HG03175 (cell line): ENCODE results near the gene KRT85.
"Not testable (repeated sequence)": the region's sequence is repeated elsewhere in the genome, so short reads cannot be mapped to it uniquely, and the experiment has no call there.

Experiments used
- ATAC-seq: cut with Tn5 transposase; IDR thresholded peaks from one replicate; pipeline ENCODE4 v1.9.1; 2021; ENCODE audit warnings: mild to moderate bottlenecking, moderate library complexity; ENCODE audit not compliant: unreplicated experiment

KRT85 gene

GRCh38 chr12:52350786-52351185, 16.5 kb downstream of the KRT85 start:
- no peak for ATAC-seq

- ATAC-seq, result no peak
These were observed 17.2 kb downstream of the KRT85 start for GRCh38 chr12:52350021-52350620.

DNA sequence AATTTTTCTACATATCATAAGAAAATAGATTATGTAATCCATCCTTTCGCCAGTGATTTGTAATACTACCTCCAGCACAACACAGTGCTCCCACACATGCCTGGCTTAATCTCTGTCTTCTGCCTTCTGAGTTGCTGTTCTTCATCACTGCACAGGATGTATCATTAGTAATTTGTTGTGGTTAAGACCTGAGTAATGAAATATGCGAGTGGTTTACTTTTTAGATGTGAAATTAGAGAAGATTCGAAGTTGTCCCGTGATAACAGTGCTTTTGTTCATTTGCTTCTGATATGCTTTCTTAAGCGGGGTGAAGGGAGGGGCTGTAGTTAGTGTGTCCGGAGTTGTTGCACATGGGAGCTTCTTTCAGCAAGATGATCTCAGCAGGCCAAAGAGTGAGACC, 18.1 kb downstream of the KRT85 start:
- ATAC-seq, result no peak

- ATAC-seq, result no peak
These were observed 19.4 kb downstream of the KRT85 start for GRCh38 chr12:52347551-52348510.

- ATAC-seq, result no peak
These were observed 20.3 kb downstream of the KRT85 start for GRCh38 chr12:52347016-52347415.

- no peak for ATAC-seq
These were observed 20.7 kb downstream of the KRT85 start for GRCh38 chr12:52346593-52346992.

- not testable (repeated sequence) for ATAC-seq
These were observed 22.2 kb downstream of the KRT85 start for GRCh38 chr12:52345041-52345440.

- no peak for ATAC-seq
These were observed 23.2 kb downstream of the KRT85 start for GRCh38 chr12:52344111-52344510.

- ATAC-seq, result no peak
These were observed 23.7 kb downstream of the KRT85 start for GRCh38 chr12:52343550-52343949.

GRCh38 chr12:52342781-52343490, 24.3 kb downstream of the KRT85 start:
- no peak for ATAC-seq

- ATAC-seq, result no peak
These were observed 26.2 kb downstream of the KRT85 start for GRCh38 chr12:52341066-52341580.

DNA sequence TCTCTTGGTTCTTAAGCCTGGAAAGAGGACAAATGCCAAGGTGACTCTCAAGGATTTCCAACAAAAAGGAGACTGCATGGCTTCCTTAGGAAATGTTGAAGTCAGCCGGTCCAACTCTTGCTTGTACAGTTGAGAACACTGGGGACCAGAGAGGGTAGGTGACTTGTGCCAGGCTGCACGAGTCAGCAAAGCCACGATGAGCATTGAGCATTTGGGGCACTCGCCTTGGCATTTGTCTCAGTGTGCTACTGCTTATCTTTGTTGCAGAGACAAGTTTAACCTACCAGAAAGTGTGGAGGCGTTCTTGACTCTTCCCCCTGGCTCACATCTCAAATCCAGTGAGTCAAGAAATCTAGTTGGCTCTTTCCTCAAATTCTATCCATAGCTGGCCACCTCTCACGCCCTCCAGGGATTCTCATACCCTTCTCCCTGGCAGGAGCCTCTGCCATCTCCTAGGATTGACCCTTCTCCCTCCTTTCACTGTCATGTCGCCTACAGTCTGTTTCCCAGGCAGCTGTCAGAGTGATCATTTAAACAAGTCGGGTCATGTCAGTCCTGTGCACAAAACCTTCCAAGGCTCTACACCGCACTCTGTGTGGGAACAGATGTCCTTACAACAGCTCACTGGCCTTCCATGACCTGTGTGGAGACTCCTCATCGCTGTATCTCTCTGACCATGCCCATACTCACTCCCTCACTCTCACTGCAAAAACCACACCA, 28.9 kb downstream of the KRT85 start:
- no peak for ATAC-seq

- no peak for ATAC-seq
These were observed 30.2 kb downstream of the KRT85 start for GRCh38 chr12:52337054-52337453.

- ATAC-seq, result no peak
These were observed 30.6 kb downstream of the KRT85 start for GRCh38 chr12:52336641-52337040.

DNA sequence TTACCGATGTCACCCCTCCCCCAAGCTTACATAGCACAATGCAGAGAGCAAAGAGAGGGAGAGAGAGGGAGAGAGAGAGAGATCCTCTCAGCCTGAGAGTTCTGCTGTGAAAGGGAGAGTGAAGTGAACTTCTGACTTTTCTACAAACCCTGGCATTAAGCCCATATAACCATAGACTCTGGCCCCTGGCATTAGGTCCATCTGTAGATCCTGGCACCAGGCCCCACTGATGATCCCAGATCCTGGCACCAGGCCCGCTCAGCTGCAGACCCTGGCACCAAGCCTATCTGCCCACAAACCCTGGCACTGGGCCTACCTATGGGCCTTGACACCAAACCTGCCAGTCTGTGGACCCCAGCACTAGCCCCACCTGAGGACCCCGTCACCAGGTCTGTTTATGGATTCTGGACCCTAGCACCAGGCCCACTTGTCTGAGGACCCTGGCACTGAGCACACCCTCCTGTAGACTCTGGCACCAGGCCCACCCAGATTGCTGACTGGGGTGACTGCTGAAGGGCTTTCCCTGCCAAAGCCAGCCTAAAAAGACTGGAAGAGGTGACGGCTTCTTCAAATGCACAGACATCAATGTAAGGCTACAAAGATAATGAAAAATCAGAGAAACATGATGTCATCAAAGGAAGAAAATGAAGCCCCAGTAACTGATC, 31.6 kb downstream of the KRT85 start:
- no peak for ATAC-seq

GRCh38 chr12:52334185-52334584, 33.1 kb downstream of the KRT85 start:
- ATAC-seq, result no peak

GRCh38 chr12:52333321-52333720, 34.0 kb downstream of the KRT85 start:
- ATAC-seq, result no peak

GRCh38 chr12:52332381-52332780, 34.9 kb downstream of the KRT85 start:
- no peak for ATAC-seq

DNA sequence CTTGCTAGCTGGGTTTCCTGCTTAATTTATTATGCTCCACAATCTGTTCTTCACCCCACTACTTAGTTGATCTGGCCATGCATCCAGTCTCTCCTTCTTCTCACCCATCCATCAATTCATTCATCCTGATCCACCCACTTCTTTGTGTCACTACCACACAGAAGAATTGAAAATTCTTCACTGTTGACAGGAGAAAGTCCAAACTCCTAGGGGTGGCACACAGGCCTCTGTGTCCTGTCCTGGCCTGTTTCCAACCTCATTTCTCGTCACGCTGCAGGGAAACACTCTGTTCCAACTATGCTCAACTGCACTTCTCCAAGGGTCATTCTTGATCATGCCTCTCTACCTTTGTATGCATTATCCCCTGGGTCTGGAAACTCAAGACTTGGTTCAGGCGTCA, 35.4 kb downstream of the KRT85 start:
- no peak for ATAC-seq

DNA sequence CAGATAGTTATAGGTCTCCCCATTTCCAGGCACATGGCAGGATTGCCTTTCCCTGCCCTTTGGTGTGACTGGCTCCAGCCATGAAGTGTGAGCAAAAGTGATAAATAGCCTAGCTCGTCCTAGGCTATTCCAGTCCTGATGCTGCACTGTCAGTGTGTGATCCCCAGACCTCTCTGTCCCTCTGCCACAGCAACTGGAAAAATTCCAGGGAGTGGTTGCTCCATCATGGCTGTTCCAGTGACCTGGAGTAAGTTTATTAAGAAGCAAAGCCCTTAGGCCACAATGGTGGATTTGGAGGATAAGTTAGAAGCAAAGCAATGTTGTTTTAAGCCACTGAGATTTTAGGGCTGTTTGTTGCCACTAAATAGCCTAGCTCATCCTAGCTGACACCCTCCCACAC, 36.2 kb downstream of the KRT85 start:
- ATAC-seq, result no peak
